Measurements from ENCODE around the gene CCDC78.
"Not testable (repeated sequence)": the region's sequence is repeated elsewhere in the genome, so short reads cannot be mapped to it uniquely, and the experiment has no call there.

The CCDC78 gene

DNA sequence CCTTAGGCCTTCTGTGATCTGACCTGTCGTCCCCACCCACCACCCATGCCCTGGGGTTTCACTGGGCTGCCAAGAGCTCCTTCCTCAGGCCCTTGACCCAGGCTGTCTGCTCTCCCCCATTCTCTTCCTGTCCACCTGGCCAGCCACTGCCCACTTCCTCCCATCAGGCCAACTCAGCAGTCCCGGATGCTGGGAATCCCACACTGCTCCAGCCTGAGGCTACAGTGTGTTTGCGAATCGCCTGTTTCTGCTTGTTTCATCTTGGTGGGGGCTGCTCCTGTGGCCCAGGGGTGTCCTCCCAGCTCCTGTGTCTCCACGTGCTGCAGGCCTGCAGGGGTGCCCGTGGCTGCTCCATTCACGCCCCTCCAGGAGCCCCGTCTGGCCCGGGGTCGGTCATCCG lies 12.2 kb downstream of the CCDC78 start:
- H3K4me3 ChIP-seq (replicated peaks in 1 of 2; ENCODE audit: low read depth in 2 of 2, low read length in 2 of 2), result no peak overlapping the region
- no peak for DNase-seq (ENCODE audit: low read depth in 2 of 2)
- TF ChIP-seq, protein P1, sequence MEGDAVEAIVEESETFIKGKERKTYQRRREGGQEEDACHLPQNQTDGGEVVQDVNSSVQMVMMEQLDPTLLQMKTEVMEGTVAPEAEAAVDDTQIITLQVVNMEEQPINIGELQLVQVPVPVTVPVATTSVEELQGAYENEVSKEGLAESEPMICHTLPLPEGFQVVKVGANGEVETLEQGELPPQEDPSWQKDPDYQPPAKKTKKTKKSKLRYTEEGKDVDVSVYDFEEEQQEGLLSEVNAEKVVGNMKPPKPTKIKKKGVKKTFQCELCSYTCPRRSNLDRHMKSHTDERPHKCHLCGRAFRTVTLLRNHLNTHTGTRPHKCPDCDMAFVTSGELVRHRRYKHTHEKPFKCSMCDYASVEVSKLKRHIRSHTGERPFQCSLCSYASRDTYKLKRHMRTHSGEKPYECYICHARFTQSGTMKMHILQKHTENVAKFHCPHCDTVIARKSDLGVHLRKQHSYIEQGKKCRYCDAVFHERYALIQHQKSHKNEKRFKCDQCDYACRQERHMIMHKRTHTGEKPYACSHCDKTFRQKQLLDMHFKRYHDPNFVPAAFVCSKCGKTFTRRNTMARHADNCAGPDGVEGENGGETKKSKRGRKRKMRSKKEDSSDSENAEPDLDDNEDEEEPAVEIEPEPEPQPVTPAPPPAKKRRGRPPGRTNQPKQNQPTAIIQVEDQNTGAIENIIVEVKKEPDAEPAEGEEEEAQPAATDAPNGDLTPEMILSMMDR (IDR thresholded peaks at IDR 0.05; ENCODE audit: low read depth, low read length), result no peak

DNA sequence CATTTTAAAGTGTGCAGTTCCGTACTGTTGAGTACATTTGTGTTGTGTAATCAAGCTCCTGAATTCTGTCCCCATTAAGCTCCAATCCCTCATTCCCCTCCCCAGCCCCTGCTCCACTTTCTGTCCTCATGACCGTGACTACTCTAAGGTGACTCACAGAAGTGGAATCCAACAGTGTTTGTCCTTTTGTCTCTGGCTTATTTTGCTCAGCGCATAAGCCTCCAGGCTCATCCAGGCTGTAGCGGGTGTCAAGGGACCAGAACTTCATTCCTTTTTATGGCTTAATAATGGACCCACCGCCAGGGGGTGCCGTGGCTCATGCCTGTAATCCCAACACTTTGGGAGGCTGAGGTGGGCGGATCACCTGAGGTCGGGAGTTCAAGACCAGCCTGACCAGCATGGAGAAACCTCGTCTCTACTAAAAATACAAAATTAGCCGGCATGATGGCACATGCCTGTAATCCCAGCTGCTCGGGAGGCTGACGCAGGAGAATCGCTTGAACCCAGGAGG lies 13.4 kb downstream of the CCDC78 start:
- peak; percentile 92 to 99 for DNase-seq (ENCODE audit: low read depth in 2 of 2)
- TF ChIP-seq, protein P1 (IDR thresholded peaks at IDR 0.05; ENCODE audit: low read depth, low read length), result peak; percentile 48
- not testable (repeated sequence) for H3K4me3 ChIP-seq (replicated peaks in 1 of 2; ENCODE audit: low read depth in 2 of 2, low read length in 2 of 2)

DNA sequence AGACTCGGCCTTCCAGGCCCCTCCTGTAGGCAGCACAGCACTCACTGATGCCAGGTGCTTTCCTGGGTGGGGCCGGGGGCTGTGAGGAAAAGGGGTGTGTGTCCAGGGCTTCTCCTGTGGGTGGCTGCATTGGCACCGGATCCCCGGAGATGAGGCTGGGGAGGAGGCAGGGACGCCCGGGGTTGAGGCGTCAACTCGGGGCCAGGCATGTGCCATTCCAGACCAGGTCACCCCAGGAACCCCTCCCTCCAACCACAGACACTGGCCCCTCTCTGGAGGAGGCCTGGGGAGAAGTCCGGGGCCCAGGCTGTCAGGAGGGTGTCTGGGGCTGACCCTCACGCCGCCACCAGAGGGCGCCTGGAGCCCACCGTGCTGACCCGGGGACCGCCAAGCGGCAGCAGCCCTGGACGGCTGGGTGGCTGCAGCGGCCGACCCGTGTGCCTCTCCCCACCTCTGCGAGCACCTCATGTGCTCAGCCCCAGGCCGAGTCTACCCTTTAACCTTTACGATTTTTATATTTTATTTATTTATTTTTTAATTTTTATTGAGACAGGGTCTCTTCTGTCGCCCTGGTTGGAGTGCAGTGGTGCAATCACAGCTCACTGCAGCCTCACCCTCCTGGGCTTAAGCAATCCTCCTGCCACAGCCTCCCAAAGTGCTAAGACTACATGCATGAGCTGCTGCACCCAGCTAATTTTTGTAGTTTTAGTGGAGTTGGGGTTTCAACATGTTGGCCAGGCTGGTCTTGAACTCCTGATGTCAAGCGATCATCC lies 14.5 kb downstream of the CCDC78 start:
- H3K4me3 ChIP-seq (replicated peaks in 1 of 2; ENCODE audit: low read depth in 2 of 2, low read length in 2 of 2), result no peak overlapping the region
- TF ChIP-seq, protein P1 (IDR thresholded peaks at IDR 0.05; ENCODE audit: low read depth, low read length), result peak; percentile 80
- peak; percentile 70 to 74 for DNase-seq (ENCODE audit: low read depth in 2 of 2)

DNA sequence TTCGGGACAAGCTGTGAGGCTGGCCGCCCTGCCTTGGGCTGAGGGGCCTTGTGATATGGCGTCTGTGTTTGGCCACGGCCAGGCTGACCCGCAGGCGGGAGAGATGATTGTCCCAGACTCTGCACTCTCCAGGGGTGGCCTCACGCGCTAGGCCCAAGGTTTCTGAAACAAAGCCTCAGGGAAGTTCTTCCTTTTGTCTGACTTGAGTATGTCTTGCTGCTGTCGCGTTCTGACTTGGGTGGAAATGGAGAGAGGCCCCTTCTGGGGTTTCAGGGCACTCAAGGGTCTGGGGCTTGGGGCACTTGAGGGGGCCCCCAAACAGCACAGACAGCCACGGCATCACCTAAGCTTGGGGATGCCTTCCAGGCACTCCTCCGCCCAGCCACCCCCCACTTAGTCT lies 15.2 kb downstream of the CCDC78 start:
- no peak overlapping the region for H3K4me3 ChIP-seq (replicated peaks in 1 of 2; ENCODE audit: low read depth in 2 of 2, low read length in 2 of 2)
- TF ChIP-seq, protein P1 (IDR thresholded peaks at IDR 0.05; ENCODE audit: low read depth, low read length), result no peak
- DNase-seq (ENCODE audit: low read depth in 2 of 2), result no peak

DNA sequence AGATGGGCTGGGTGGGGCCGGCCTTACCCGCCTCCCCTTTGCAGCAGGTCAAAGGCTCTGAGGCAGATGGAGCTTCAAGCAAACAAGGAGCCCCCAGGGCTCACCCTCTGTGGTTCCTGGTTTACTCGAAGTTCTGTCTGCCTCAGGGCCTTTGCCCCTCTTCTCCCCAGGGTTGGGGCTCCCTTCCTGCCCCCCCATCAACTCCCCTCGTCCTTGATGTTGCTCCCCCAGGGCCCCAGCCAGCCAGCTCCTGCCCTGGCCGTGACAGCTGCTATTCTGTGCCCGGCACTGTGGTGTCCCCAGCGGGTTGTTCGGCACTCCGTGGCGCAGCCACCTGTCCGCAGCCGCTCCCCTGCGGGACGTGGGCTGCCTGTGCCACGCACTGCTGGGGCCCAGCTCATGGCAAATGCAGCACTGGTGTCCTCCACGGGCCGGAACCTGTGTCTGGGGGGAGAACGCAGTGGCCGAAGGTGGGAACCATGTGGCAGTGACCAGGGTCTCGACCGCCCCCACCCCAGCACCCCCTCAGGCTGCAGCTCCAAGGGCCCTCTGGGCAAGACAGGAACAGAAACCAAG lies 15.7 kb downstream of the CCDC78 start:
- TF ChIP-seq, protein P1 (IDR thresholded peaks at IDR 0.05; ENCODE audit: low read depth, low read length), result no peak
- no peak overlapping the region for H3K4me3 ChIP-seq (replicated peaks in 1 of 2; ENCODE audit: low read depth in 2 of 2, low read length in 2 of 2)
- no peak for DNase-seq (ENCODE audit: low read depth in 2 of 2)

DNA sequence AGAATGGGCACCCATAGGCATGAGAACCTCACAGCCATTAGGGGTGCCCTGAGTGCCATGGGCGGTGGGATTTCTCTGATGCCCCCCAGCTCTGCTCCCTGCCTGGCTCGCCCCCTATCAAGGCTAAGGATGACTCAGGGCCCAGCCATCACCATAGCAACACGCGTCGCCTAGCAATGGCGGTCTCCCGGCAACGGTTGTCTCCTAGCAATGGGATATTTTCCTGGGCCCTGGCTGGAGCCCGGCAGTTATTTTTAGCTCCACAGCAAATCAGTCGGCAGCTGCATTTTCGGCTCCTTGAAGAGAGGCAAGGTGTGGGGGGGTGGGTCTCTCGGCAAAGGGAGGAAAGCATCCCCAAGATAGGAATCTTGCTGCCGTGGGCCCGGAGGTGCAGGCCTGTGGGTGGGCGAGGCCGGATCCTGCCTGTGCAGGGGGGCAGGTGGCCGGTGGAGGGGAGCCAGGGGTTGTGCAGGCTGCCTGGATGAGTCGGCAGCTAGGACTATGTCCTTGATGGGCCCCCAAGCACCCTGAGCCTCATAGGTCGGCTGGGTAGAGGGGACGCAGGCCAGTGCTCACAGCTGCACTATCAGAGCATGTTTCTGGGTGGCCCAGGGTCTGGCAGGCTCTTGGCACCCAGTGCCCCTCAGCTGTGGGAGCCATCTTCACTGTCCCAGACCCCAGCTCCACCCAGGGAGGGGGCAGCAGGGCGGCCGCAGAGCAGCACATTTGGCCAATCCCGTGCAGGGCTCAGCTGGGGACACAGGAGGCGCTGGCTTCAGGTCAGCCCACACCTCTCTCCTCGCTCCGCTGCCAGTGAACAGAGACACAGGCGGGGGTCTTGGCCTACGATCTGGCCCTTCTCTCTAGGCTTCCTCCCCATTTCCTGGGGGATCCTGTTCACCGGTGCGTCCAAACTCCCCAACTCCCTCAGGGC lies 16.4 kb downstream of the CCDC78 start:
- no peak overlapping the region for H3K4me3 ChIP-seq (replicated peaks in 1 of 2; ENCODE audit: low read depth in 2 of 2, low read length in 2 of 2)
- DNase-seq (ENCODE audit: low read depth in 2 of 2), result peak; percentile 86 to 92
- TF ChIP-seq, protein P1 (IDR thresholded peaks at IDR 0.05; ENCODE audit: low read depth, low read length), result no peak
